Prostate gland (tissue), 2 donors: Measurements from ENCODE around the gene GRID1.

Source experiments
- POLR2A ChIP-seq: fragments of 450-650 bp; IDR thresholded peaks from one replicate; pipeline ENCODE4 v1.6.1; 2016; ENCODE audit warnings: antibody characterized with exemption, mild to moderate bottlenecking
- TF ChIP-seq, protein P1 (sequence below), 4 experiments: fragments of 200-600 bp in 2 of 4; fragments of 450-650 bp in 2 of 4; sonication (generic) in 2 of 4; IDR thresholded peaks; 1 replicate in 3 of 4; 2 replicates in 1 of 4; pipeline ENCODE4 v1.5.1; 2016 to 2019; ENCODE audit warnings: antibody characterized with exemption in 4 of 4, mild to moderate bottlenecking in 2 of 4, moderate library complexity in 2 of 4

DNA sequence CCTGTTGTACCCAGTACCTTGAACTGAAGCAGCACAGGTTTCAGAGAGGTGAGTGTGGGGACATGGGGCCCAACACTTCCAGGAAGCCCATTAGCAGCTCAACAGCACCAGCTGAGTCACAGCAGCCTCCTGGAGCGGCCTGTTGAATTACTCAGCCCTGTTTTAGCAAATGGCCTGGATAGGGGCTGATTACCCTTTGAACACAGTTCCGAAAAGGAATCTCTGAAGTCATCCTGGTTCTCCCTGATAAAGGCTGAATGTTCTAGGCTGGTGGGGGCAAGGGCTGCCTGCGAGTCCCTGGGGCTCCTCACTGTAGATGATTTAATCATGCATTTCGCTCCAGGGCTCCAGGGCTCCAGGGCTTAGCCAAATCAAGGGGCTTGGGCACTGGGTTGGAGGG, 287.5 kb downstream of the GRID1 start:
- TF ChIP-seq, protein P1, sequence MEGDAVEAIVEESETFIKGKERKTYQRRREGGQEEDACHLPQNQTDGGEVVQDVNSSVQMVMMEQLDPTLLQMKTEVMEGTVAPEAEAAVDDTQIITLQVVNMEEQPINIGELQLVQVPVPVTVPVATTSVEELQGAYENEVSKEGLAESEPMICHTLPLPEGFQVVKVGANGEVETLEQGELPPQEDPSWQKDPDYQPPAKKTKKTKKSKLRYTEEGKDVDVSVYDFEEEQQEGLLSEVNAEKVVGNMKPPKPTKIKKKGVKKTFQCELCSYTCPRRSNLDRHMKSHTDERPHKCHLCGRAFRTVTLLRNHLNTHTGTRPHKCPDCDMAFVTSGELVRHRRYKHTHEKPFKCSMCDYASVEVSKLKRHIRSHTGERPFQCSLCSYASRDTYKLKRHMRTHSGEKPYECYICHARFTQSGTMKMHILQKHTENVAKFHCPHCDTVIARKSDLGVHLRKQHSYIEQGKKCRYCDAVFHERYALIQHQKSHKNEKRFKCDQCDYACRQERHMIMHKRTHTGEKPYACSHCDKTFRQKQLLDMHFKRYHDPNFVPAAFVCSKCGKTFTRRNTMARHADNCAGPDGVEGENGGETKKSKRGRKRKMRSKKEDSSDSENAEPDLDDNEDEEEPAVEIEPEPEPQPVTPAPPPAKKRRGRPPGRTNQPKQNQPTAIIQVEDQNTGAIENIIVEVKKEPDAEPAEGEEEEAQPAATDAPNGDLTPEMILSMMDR (IDR thresholded peaks at IDR 0.05), result no peak
- no peak for TF ChIP-seq POLR2A
